Measurements from ENCODE around the gene RCBTB1. TPM values are rescaled to one million over a fixed set of nuclear protein-coding genes. Genes with fewer than 3 reads are reported as not detected.

Gene RCBTB1
- 10 to 100 TPM; 18.6 to 19.3 TPM for total RNA-seq

DNA sequence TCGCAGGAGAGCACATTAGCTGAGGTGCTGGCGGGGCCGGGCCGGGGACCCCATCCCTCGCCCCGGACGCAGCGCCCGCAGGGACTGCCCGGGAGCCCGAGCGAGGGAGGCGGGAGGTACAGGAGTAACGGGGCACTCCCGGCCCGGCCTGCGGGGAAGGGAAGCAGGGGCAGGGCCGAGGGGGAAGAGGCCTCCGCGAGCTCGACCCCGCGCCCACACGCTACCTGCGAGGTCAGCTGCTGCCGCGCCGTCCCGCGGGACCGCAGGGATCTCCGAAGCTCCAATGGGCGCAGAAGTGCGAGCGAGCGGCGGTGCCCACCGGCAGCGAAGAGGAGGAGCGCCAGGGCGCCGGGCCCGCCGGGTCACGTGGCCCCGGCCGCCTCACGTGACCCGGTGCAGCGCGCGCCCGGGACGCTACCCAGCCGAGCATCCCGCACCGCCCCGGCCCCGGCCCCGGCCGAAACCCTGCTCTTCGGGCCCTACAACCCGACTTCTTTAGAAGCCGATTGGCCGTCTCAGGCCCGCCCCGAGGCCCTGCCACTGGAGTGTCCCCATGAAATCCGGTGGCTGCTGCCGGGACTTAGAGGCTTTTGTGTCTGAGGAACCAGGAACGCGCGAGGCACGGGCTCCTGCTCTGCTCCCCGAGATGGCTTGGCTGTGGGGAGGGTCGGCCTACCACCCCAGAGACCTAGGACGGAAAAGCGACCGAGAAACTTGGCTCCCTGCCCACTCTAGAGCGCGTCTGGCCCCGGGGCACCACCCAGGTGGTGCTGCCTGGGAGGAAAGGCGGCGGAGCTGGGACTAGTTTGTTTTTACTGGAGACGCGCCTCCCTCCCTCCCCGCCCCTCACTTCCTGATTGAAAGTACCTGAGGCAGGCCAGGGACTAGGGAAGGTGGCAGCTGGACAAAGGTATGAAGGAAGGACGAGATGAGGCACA, at the start of gene RCBTB1:
TSS of gene RCBTB1 (minus strand) at position 339 of the 938 bp plus-strand sequence. CDS start 18,279 bp downstream, outside the sequence.
- ATAC-seq (peak; percentile 98), DNase-seq (peak; percentile 73)
- POLR2A ChIA-PET, result interaction anchor here (0.6 to 2.6 kb wide), 5 partner anchors 15 to 610 kb away, joined by 3 to 14 read pairs (median 3); partner anchors contain the start of genes CAB39L, FNDC3A, PHF11 and SETDB2
- Mint-ChIP-seq H3K4me3 (peak within 1 kb of the TSS; percentile 88), H3K36me3 (ENCODE audit: low read depth) (peaks cover 17% of the 10 kb centered on the region), H3K27ac (peak within 1 kb of the TSS; percentile 85), H3K4me1 (ENCODE audit: low read depth) (peaks cover 32% of the 10 kb centered on the region), H3K9me3 (ENCODE audit: insufficient read depth) (no peaks in the 10 kb centered on the region), H3K27me3 (ENCODE audit: low read depth) (peaks cover 2% of the 10 kb centered on the region)
- CTCF ChIA-PET, result interaction anchor here (0.9 kb wide), 1 partner anchor 15 kb away, joined by 4 read pairs; no protein-coding TSS in a partner anchor

DNA sequence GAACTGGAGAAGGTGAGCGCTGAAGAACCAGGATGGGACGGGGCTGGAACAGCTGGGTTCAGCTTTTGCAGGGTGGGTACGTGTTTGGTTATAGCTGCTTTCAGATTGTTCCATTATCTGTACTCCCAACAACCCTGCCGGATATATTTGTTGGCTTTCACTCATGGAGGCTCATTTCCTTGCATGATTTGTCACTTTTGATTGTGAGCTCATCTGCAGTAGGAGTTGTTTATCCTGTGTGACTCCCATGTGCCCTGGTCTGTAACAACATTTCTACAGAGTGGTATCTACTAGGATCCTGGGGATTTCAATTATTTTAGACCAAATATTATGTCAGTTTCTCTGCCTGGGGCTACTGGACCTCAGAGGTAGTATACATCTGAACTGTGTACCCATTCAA, 48.4 kb upstream of the RCBTB1 start:
- no peaks in the 10 kb centered on the region for H3K36me3 Mint-ChIP-seq (ENCODE audit: low read depth)
- ATAC-seq (no peak), DNase-seq (no peak)
- no peaks in the 10 kb centered on the region for H3K9me3 Mint-ChIP-seq (ENCODE audit: insufficient read depth)
- H3K4me1 Mint-ChIP-seq (ENCODE audit: low read depth), result peaks cover 21% of the 10 kb centered on the region
- H3K4me3 Mint-ChIP-seq, result no peak overlapping the region
- ChIA-PET POLR2A (no interaction called here), CTCF (interaction anchor here (1.0 to 1.1 kb wide), 2 partner anchors 333 to 1436 kb away, joined by 3 read pairs; no protein-coding TSS in a partner anchor)
- no peaks in the 10 kb centered on the region for H3K27me3 Mint-ChIP-seq (ENCODE audit: low read depth)
- H3K27ac Mint-ChIP-seq, result no peak overlapping the region

DNA sequence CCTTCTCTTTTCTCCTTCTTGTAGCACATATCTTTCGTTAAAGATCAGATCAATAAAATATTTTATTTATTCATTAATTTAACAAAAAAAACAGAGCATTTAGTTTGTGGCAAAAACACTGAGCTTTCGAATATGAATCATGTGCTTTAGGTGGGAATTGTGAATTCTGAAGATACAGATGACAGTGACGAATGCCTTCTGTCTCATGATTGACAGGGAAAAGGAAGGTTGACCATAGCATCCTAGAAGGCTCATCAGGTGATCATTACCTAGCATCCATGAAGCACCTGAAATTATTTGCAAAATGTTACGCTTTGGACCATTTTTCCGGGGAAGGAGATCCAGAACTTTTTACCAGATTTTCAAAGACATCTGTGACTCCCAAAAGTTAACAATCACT, 46.8 kb upstream of the RCBTB1 start:
- Mint-ChIP-seq H3K4me3 (no peak overlapping the region), H3K4me1 (ENCODE audit: low read depth) (peaks cover 30% of the 10 kb centered on the region), H3K36me3 (ENCODE audit: low read depth) (no peaks in the 10 kb centered on the region), H3K9me3 (ENCODE audit: insufficient read depth) (no peaks in the 10 kb centered on the region), H3K27ac (no peak overlapping the region), H3K27me3 (ENCODE audit: low read depth) (no peaks in the 10 kb centered on the region)
- ChIA-PET POLR2A (no interaction called here), CTCF (no interaction called here)
- no peak for DNase-seq
- ATAC-seq, result no peak

DNA sequence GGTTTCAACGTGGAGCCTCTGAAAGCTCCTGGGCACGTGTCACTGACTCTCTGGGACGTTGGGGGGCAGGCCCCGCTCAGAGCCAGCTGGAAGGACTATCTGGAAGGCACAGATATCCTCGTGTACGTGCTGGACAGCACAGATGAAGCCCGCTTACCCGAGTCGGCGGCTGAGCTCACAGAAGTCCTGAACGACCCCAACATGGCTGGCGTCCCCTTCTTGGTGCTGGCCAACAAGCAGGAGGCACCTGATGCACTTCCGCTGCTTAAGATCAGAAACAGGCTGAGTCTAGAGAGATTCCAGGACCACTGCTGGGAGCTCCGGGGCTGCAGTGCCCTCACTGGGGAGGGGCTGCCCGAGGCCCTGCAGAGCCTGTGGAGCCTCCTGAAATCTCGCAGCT, 45.2 kb upstream of the RCBTB1 start:
- H3K27me3 Mint-ChIP-seq (ENCODE audit: low read depth), result no peaks in the 10 kb centered on the region
- CTCF ChIA-PET, result no interaction called here
- no peak for ATAC-seq
- no peak for DNase-seq
- H3K4me3 Mint-ChIP-seq, result no peak overlapping the region
- POLR2A ChIA-PET, result no interaction called here
- H3K9me3 Mint-ChIP-seq (ENCODE audit: insufficient read depth), result no peaks in the 10 kb centered on the region
- no peaks in the 10 kb centered on the region for H3K36me3 Mint-ChIP-seq (ENCODE audit: low read depth)
- H3K4me1 Mint-ChIP-seq (ENCODE audit: low read depth), result peaks cover 28% of the 10 kb centered on the region
- H3K27ac Mint-ChIP-seq, result no peak overlapping the region

DNA sequence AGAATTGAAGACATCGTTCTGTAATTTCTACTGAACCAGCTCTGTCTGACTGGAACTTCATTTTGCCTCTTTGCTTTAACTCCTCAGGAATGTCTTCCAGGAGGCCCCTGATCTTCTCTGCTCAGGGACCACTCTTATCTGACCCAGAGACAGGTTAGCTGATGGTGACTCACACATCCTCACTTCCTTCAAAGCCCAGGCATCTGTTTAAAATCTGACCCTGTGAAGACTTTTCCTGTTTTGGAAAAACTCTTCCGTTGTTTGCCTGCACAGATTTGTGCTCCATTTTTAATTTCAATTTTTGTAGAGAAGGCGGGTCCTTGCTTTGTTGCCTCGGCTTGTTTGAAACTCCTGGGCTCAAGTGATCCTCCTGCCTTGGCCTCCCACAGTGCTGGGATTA, 44.6 kb upstream of the RCBTB1 start:
- H3K9me3 Mint-ChIP-seq (ENCODE audit: insufficient read depth), result no peaks in the 10 kb centered on the region
- H3K4me3 Mint-ChIP-seq, result no peak overlapping the region
- ChIA-PET POLR2A (interaction anchor here (0.5 kb wide), 1 partner anchor 159 kb away, joined by 3 read pairs; no protein-coding TSS in a partner anchor), CTCF (no interaction called here)
- ATAC-seq (no peak), DNase-seq (no peak)
- H3K27ac Mint-ChIP-seq, result no peak overlapping the region
- H3K36me3 Mint-ChIP-seq (ENCODE audit: low read depth), result no peaks in the 10 kb centered on the region
- no peaks in the 10 kb centered on the region for H3K27me3 Mint-ChIP-seq (ENCODE audit: low read depth)
- H3K4me1 Mint-ChIP-seq (ENCODE audit: low read depth), result peaks cover 23% of the 10 kb centered on the region

DNA sequence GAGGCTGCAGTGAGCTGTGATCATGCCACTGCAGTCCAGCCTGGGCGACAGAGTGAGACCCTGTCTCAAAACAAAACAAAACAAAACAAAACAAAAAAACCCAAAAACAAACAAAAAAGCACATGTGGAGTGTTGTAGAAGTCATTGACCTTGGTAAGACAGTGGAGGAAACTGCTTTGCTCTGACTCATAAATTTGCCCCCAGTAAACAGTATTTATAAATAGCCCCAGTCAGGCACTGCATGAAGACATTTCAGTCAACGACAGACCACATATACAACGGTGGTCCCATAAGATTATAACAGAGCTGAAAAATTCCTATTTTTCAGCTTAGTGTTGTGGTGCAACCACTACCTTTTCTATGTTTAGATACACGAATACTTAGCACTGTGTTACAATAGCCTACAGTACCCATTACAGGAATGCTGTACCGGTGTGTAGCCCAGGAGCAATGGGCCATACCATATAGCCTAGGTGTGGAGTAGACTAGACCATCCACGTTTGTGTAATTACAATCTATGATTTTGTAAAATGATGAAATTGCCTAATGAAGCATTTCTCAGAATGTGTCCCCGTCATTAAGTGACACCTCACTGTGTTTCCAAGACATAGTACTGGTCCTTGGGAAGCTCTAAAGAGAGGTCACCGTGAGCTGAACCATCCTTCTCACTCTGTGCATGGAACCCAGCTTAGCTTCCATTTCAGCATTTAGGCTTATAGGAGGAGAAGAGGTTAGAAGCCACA, 44.0 kb upstream of the RCBTB1 start:
- Mint-ChIP-seq H3K4me1 (ENCODE audit: low read depth) (peaks cover 20% of the 10 kb centered on the region), H3K27ac (no peak overlapping the region), H3K27me3 (ENCODE audit: low read depth) (no peaks in the 10 kb centered on the region), H3K4me3 (peak overlapping the region; percentile 84), H3K36me3 (ENCODE audit: low read depth) (no peaks in the 10 kb centered on the region), H3K9me3 (ENCODE audit: insufficient read depth) (no peaks in the 10 kb centered on the region)
- no peak for ATAC-seq
- ChIA-PET POLR2A (interaction anchor here (0.5 kb wide), 1 partner anchor 159 kb away, joined by 3 read pairs; no protein-coding TSS in a partner anchor), CTCF (interaction anchor here (0.6 to 1.4 kb wide), 3 partner anchors 22 to 329 kb away, joined by 3 to 5 read pairs (median 3); no protein-coding TSS in a partner anchor)
- DNase-seq, result no peak

DNA sequence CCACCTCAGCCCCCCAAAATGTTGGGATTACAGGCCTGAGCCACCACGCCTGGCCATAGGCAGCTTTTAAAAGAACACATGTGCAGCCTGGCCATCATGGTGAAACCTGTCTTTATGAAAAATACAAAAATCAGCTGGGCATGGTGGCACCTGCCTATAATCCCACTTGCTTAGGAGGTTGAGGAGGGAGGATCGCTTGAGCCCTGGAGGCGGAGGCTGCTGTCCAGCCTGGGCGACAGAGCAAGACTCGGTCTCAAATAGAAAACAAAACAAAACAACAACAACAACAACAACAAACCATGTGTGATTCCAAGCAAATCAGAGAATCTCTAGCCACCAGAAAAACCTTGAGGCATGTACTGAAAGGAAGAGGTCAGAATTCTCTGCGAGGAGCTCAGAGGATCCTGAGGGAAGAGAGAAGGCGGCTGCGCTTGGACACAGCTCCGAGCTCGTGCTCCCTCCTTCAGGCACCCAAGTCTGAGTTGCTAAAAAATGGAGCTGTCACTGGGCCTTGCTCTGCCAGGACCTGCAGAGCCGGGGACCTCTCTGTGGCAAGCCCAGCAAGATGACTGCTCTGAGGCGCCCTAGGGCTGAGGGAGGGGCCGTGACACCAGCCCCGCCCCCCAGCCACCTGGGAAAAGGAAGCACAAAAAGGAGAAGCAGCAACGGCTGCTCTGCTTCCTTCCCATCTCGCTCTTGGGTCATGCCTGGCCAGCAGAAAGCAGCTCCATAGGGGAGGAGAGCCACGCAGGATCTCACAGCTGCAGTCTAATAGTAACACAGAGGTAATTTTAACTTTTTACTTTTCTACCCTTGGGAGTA, 42.7 kb upstream of the RCBTB1 start, which contains the start of gene ARL11:
TSS of gene ARL11 (plus strand) at position 677 of the 822 bp plus-strand sequence. CDS start 1,941 bp downstream, outside the sequence.
- DNase-seq, result peak; percentile 70
- no peaks in the 10 kb centered on the region for H3K36me3 Mint-ChIP-seq (ENCODE audit: low read depth)

DNA sequence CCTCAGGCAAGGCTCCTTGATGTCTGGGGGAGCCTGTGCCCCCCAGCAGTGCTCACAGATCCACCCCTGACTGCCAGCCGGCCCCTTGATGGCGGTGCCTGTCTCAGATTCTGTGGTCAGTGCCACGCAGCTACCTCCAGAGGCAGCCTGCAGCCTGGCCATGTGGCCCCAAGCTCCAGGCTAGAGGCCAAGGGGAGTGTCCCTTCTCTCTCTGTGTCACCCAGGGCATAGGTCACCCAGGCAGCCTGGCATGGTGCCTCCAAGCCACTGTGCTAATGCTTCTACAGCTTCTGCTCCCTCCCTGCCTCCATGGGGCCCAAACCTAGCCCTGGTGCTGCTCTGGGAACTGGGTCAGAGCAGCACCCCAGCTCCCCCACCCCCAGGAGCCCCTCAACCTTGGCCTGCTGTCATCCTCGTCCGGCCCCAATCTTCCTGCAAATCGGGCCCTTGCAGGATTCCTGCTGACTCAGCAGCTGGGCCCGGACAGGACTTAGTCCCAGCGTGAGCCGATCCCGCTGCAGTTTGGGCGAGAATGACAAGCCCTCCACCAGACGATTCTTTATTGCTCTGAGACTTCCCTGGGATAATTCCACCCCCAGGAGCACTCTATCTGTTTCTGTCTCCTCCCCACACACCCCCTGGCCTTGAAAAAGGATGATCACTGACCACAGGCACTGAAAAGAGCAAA, 40.2 kb upstream of the RCBTB1 start:
- DNase-seq (no peak), ATAC-seq (no peak)
- Mint-ChIP-seq H3K9me3 (ENCODE audit: insufficient read depth) (no peaks in the 10 kb centered on the region), H3K27ac (no peak overlapping the region), H3K4me3 (no peak overlapping the region), H3K36me3 (ENCODE audit: low read depth) (no peaks in the 10 kb centered on the region), H3K27me3 (ENCODE audit: low read depth) (peaks cover 3% of the 10 kb centered on the region), H3K4me1 (ENCODE audit: low read depth) (peaks cover 20% of the 10 kb centered on the region)
- POLR2A ChIA-PET, result no interaction called here
- CTCF ChIA-PET, result no interaction called here

More for the DNA sequence above, 42.7 kb upstream of the RCBTB1 start, which contains the start of gene ARL11:
- Mint-ChIP-seq H3K27ac (peak within 1 kb of the TSS; percentile 65), H3K9me3 (ENCODE audit: insufficient read depth) (no peaks in the 10 kb centered on the region), H3K4me1 (ENCODE audit: low read depth) (peaks cover 20% of the 10 kb centered on the region), H3K27me3 (ENCODE audit: low read depth) (no peaks in the 10 kb centered on the region), H3K4me3 (peak within 1 kb of the TSS; percentile 84)
- POLR2A ChIA-PET, result no interaction called here
- ATAC-seq, result peak; percentile 91
- CTCF ChIA-PET, result interaction anchor here (0.6 to 1.6 kb wide), 5 partner anchors 18 to 121 kb away, joined by 3 to 5 read pairs (median 3); no protein-coding TSS in a partner anchor

DNA sequence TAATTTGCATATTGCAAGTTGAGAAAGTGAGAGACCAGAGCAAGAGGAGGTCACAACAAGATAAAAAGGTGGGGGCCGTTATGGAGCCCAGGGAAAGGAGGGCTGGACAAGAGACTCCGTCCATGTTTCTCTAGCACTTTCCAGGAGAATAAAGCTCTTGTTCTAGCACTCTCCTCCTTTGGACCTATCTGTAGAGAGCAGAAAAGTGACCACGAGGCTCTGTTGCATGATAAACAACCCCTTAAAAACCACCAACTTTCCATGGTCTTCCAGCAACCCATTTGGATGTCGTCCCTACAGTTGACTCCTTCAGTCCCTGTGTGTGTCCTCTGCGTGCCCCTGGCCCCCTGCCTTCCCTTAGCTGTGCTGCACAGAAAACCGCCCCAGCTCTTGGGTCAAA, 38.9 kb upstream of the RCBTB1 start:
- ATAC-seq (no peak), DNase-seq (no peak)
- Mint-ChIP-seq H3K9me3 (ENCODE audit: insufficient read depth) (no peaks in the 10 kb centered on the region), H3K4me3 (no peak overlapping the region), H3K27me3 (ENCODE audit: low read depth) (peaks cover 3% of the 10 kb centered on the region), H3K36me3 (ENCODE audit: low read depth) (no peaks in the 10 kb centered on the region), H3K4me1 (ENCODE audit: low read depth) (peaks cover 15% of the 10 kb centered on the region), H3K27ac (no peak overlapping the region)
- ChIA-PET POLR2A (no interaction called here), CTCF (no interaction called here)

DNA sequence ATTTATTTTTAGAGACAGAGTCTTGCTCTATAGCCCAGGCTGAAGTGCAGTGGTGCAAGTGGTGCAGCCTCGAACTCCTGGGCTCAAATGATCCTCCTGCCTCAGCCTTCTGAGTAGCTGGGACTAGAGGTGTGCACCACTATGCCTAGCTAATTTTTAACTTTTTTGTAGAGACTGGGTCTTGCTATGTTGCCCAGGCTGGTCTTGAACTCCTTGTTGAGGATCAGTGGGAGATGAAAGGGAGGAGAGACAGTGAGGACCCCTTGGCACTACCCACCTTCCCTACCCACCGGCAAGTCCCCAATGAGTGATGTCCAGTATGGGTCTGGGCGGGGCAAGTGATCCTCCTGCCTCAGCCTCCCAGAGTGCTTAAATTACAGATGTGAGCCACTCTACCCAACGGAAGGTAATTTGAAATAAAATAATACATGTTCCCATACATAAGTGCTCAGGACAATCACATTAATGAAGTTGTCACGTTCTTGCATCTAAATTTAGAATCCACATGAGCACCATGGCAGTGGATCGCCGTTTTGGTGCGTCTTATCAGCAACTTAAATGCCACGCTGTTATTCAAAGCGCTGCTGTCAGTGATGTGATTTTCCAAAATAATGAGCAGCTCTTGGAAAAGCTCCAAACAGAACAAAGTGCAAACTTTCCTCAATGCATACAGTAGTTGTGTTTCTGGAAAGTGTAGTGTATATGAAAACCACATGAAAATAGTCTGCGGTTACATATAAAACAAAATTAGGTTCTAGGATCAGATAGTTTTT, 37.0 kb upstream of the RCBTB1 start:
- DNase-seq (no peak), ATAC-seq (no peak)
- no peaks in the 10 kb centered on the region for H3K9me3 Mint-ChIP-seq (ENCODE audit: insufficient read depth)
- ChIA-PET CTCF (interaction anchor here (1.6 kb wide), 1 partner anchor 10 kb away, joined by 4 read pairs; no protein-coding TSS in a partner anchor), POLR2A (no interaction called here)
- H3K4me3 Mint-ChIP-seq, result no peak overlapping the region
- no peaks in the 10 kb centered on the region for H3K4me1 Mint-ChIP-seq (ENCODE audit: low read depth)
- H3K27ac Mint-ChIP-seq, result no peak overlapping the region
- H3K27me3 Mint-ChIP-seq (ENCODE audit: low read depth), result peaks cover 3% of the 10 kb centered on the region
- H3K36me3 Mint-ChIP-seq (ENCODE audit: low read depth), result no peaks in the 10 kb centered on the region

Data from activated CD8-positive, alpha-beta T cell treated with anti-CD3 and anti-CD28 coated beads, Interleukin-2, amount 10 ng/mL, durations not matched to agents 7 days and 5 days (primary cell).